ENCODE measurements around the gene KRT3.

Gene KRT3

GRCh38 chr12:52795694-52796428 lies at the start of gene KRT3:
KRT3 (minus strand) TSS chr12:52796117; CDS start chr12:52796042, 75 bp downstream.
- no peak for DNase-seq (ENCODE audit: low read depth)

- no peak for DNase-seq (ENCODE audit: low read depth)
These were observed 48.5 kb upstream of the KRT3 start for GRCh38 chr12:52844386-52844785.

GRCh38 chr12:52839436-52840105 lies 43.7 kb upstream of the KRT3 start:
- no peak for DNase-seq (ENCODE audit: low read depth)

- no peak for DNase-seq (ENCODE audit: low read depth)
These were observed 42.9 kb upstream of the KRT3 start for GRCh38 chr12:52838609-52839435.

GRCh38 chr12:52837781-52838608 lies 42.1 kb upstream of the KRT3 start:
- DNase-seq (ENCODE audit: low read depth) = no peak

- DNase-seq (ENCODE audit: low read depth) = no peak
These were observed 41.5 kb upstream of the KRT3 start for GRCh38 chr12:52837413-52837741.

GRCh38 chr12:52836491-52837412 lies 40.8 kb upstream of the KRT3 start:
- DNase-seq (ENCODE audit: low read depth) = no peak

GRCh38 chr12:52836042-52836466 lies 40.1 kb upstream of the KRT3 start:
- no peak for DNase-seq (ENCODE audit: low read depth)

GRCh38 chr12:52835271-52836041 lies 39.5 kb upstream of the KRT3 start:
- no peak for DNase-seq (ENCODE audit: low read depth)

GRCh38 chr12:52834727-52835001 lies 38.7 kb upstream of the KRT3 start:
- no peak for DNase-seq (ENCODE audit: low read depth)

GRCh38 chr12:52833922-52834726 lies 38.2 kb upstream of the KRT3 start, which contains the start of gene KRT79:
KRT79 (minus strand) TSS chr12:52834311; CDS start chr12:52834260, 51 bp downstream.
- no peak for DNase-seq (ENCODE audit: low read depth)

- no peak for DNase-seq (ENCODE audit: low read depth)
These were observed 37.3 kb upstream of the KRT3 start for GRCh38 chr12:52832985-52833905.

GRCh38 chr12:52832451-52832850 lies 36.5 kb upstream of the KRT3 start:
- DNase-seq (ENCODE audit: low read depth) = no peak

GRCh38 chr12:52831251-52831650 lies 35.3 kb upstream of the KRT3 start:
- no peak for DNase-seq (ENCODE audit: low read depth)

GRCh38 chr12:52829986-52830770 lies 34.3 kb upstream of the KRT3 start:
- DNase-seq (ENCODE audit: low read depth) = no peak

- no peak for DNase-seq (ENCODE audit: low read depth)
These were observed 32.7 kb upstream of the KRT3 start for GRCh38 chr12:52828591-52829021.

- no peak for DNase-seq (ENCODE audit: low read depth)
These were observed 32.2 kb upstream of the KRT3 start for GRCh38 chr12:52828156-52828555.

Measured in fibroblast of the conjunctiva (primary cell).